HK-2 (cell line): Measurements from ENCODE around the gene AGPAT2.

Experiments
- DNase-seq: peaks from one replicate; pipeline ENCODE4 v3.0.0-alpha.2; 2018; ENCODE audit not compliant: unreplicated experiment

AGPAT2 gene

GRCh38 chr9:136625101-136626065 lies 61.9 kb downstream of the AGPAT2 start:
- DNase-seq, result peak; percentile 75

- DNase-seq, result no peak
Observed at GRCh38 chr9:136624184-136624951, 62.9 kb downstream of the AGPAT2 start.

- no peak for DNase-seq
Observed at GRCh38 chr9:136623842-136624183, 63.4 kb downstream of the AGPAT2 start.
